Karpas-422 (cell line): Measurements from ENCODE around the gene ESYT2. TPM values are rescaled to one million over a fixed set of nuclear protein-coding genes. Genes with fewer than 3 reads are reported as not detected.
A peak's percentile ranks its signal among the peaks of the same experiment; 100 is the strongest.

Experiments
- DNase-seq: peaks from one replicate; pipeline ENCODE4 v3.0.0-alpha.2; 2015
- H2AFZ ChIP-seq: fragments of 200-600 bp; sonication (generic); 2 replicates; pipeline ENCODE4 v1.6.1; 2014; ENCODE audit warnings: antibody characterized with exemption, low read length, mixed read lengths
- H3K27ac ChIP-seq: fragments of 200-600 bp; sonication (generic); 2 replicates; pipeline ENCODE4 v1.5.1; 2014; ENCODE audit warnings: mild to moderate bottlenecking, low read length, moderate library complexity
- H3K27me3 ChIP-seq: fragments of 200-600 bp; sonication (generic); 2 replicates; pipeline ENCODE4 v1.6.1; 2014; ENCODE audit warnings: low read length, mixed read lengths
- H3K36me3 ChIP-seq: fragments of 200-600 bp; sonication (generic); 2 replicates; pipeline ENCODE4 v1.6.1; 2014; ENCODE audit warnings: low read length, mixed read lengths; ENCODE audit not compliant: insufficient read depth
- H3K4me1 ChIP-seq: fragments of 200-600 bp; sonication (generic); 2 replicates; pipeline ENCODE4 v1.6.1; 2014; ENCODE audit warnings: mild to moderate bottlenecking, low read length, mixed read lengths
- H3K4me2 ChIP-seq: fragments of 200-600 bp; sonication (generic); 2 replicates; pipeline ENCODE4 v1.6.1; 2014; ENCODE audit warnings: low read length, low read depth, mild to moderate bottlenecking; ENCODE audit not compliant: poor library complexity, severe bottlenecking
- H3K4me3 ChIP-seq: fragments of 200-600 bp; sonication (generic); 2 replicates; pipeline ENCODE4 v1.5.1; 2014; ENCODE audit warnings: mild to moderate bottlenecking, antibody characterized with exemption, low read length, mixed read lengths
- H3K79me2 ChIP-seq: fragments of 200-600 bp; sonication (generic); 2 replicates; pipeline ENCODE4 v1.6.1; 2014; ENCODE audit warnings: mild to moderate bottlenecking, low read length, mixed read lengths
- H3K9ac ChIP-seq: fragments of 200-600 bp; sonication (generic); 2 replicates; pipeline ENCODE4 v1.6.0; 2014; ENCODE audit warnings: low read length
- H3K9me2 ChIP-seq: fragments of 200-600 bp; sonication (generic), shearing (Covaris generic); replicated peaks from 2 replicates; pipeline ENCODE4 v1.6.0; 2014; ENCODE audit warnings: mild to moderate bottlenecking, low read length, moderate library complexity; ENCODE audit not compliant: insufficient read depth
- H3K9me3 ChIP-seq: fragments of 300-700, 200-600 bp; sonication (generic); 2 replicates; pipeline ENCODE4 v1.6.1; 2014; ENCODE audit warnings: low read length, mixed read lengths
- H4K20me1 ChIP-seq: fragments of 200-600 bp; sonication (generic); 2 replicates; pipeline ENCODE4 v1.6.1; 2014; ENCODE audit warnings: mild to moderate bottlenecking, antibody characterized with exemption, low read length, low read depth; ENCODE audit not compliant: insufficient read depth
- total RNA-seq: library from RNA; depleted of rRNA; stranded (reverse); fragments of >200 nt; shearing (Covaris generic); gene quantifications from 2 replicates; pipeline ENCODE4 v1.2.3, GENCODE V29; 2014; ENCODE audit warnings: low replicate concordance

ESYT2 gene
- total RNA-seq, 1 experiment from 2014 or later = 242 TPM

DNA sequence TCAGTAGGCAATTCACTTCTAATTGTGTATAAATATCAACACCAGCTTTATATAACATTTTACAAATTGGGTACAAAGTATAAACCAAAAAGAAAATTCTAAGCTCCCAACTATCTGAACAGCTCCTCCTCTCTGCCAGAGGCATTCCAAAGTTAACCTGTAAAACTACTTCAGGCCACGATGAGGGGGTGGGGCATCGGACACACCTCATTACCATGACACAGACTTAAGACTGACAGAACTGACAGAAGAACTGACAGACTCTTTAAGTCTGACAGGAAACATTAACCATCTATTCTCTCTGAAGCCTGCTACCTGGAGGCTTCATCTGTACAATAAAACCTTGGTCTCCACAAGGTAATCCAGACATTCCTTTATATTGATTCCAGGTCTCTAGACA lies 12.3 kb downstream of the ESYT2 start:
- H3K4me2 ChIP-seq = peak overlapping the region; percentile 21
- no peaks in the 10 kb centered on the region for H3K9me2 ChIP-seq
- no peaks in the 10 kb centered on the region for H3K9me3 ChIP-seq
- peaks cover 89% of the 10 kb centered on the region for H3K4me1 ChIP-seq
- H3K36me3 ChIP-seq = no peaks in the 10 kb centered on the region
- no peak overlapping the region; the same call in 1 of the 2 replicates for H3K27ac ChIP-seq
- H3K9ac ChIP-seq = no peak overlapping the region
- no peak for DNase-seq
- 0 out of 2 replicates have a peak, but pooled peaks cover 3% of the 10 kb centered on the region for H4K20me1 ChIP-seq
- H3K4me3 ChIP-seq = no peak overlapping the region
- H3K27me3 ChIP-seq = no peaks in the 10 kb centered on the region
- H3K79me2 ChIP-seq = peaks cover 97% of the 10 kb centered on the region
- no peak overlapping the region for H2AFZ ChIP-seq

DNA sequence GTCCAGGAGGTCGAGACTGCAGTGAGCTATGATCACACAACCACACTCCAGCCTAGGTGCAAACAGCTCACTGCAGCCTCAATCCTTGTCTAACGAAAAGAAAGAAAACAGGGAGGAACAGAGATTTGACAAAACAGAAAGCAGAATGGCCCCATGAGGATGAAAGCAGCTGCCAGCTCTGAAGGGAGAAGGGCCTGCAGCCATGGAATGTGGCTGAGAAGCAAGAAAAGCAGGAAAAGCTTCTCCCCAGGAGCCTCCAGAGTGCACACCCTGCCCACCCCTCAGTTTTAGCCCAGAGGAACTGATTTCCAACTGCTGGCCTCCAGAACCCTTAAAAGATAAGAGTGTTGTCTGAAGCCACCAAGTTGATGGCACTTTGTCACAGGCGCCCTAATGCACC lies 13.0 kb downstream of the ESYT2 start:
- peaks cover 97% of the 10 kb centered on the region for H3K79me2 ChIP-seq
- no peak overlapping the region for H3K4me3 ChIP-seq
- no peaks in the 10 kb centered on the region for H3K9me2 ChIP-seq
- H3K4me1 ChIP-seq = peaks cover 88% of the 10 kb centered on the region
- H2AFZ ChIP-seq = no peak overlapping the region
- H3K36me3 ChIP-seq = no peaks in the 10 kb centered on the region
- no peaks in the 10 kb centered on the region for H3K9me3 ChIP-seq
- H4K20me1 ChIP-seq = 0 out of 2 replicates have a peak, but pooled peaks cover 5% of the 10 kb centered on the region
- H3K27ac ChIP-seq = peak overlapping the region; percentile 51
- H3K27me3 ChIP-seq = no peaks in the 10 kb centered on the region
- DNase-seq = no peak
- H3K4me2 ChIP-seq = peak overlapping the region; percentile 21
- no peak overlapping the region for H3K9ac ChIP-seq

GRCh38 chr7:158815800-158816128 lies 13.5 kb downstream of the ESYT2 start:
- Histone ChIP-seq H2AFZ (no peak overlapping the region), H3K4me2 (peak overlapping the region; percentile 36), H3K9ac (no peak overlapping the region), H3K4me1 (peaks cover 86% of the 10 kb centered on the region), H3K4me3 (no peak overlapping the region), H3K36me3 (no peaks in the 10 kb centered on the region), H3K9me3 (no peaks in the 10 kb centered on the region), H3K79me2 (peaks cover 97% of the 10 kb centered on the region), H3K9me2 (no peaks in the 10 kb centered on the region), H3K27me3 (no peaks in the 10 kb centered on the region), H3K27ac (peak overlapping the region; percentile 51), H4K20me1 (0 out of 2 replicates have a peak, but pooled peaks cover 5% of the 10 kb centered on the region)
- DNase-seq = no peak

DNA sequence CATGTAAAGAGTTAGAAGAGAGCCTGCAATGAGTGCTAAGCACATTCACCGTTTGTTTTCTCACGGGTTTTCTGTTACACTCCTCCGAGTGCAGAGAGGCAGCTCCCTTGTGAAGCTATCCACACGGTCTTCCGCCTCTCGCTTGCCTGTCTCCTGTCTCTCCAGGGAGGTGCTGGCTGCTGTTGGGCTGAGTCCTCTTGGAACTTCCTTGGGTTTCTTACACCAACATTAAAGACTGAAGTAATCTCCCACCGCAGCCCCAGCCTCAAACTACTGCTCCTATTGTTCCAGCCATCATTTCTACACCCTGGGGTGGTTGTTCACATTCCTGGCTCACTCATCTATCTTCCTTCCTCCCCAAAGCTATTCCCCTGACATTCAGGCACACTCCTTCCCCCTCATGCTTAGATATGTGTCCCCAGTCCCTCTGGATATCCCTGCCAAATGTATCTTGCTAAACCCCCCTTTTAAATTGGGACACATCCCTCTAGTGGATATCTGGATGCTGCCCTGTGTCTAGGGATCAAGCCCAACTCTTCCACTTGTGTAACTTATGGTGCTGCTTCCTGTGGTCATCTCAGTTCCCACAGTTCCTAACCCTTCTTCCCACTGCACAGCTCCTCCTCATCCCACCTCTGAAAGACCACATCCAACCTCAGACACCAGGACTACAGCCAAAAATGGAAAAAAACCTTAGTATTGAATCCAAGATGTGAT lies 14.1 kb downstream of the ESYT2 start:
- Histone ChIP-seq H3K4me2 (peak overlapping the region; percentile 36), H3K4me3 (no peak overlapping the region), H3K79me2 (peaks cover 97% of the 10 kb centered on the region), H3K9me3 (no peaks in the 10 kb centered on the region), H2AFZ (no peak overlapping the region), H3K4me1 (peaks cover 86% of the 10 kb centered on the region), H3K9ac (peak overlapping the region; percentile 25; the same call in 1 of the 2 replicates), H3K9me2 (no peaks in the 10 kb centered on the region), H3K27me3 (no peaks in the 10 kb centered on the region), H4K20me1 (0 out of 2 replicates have a peak, but pooled peaks cover 5% of the 10 kb centered on the region), H3K36me3 (0 out of 2 replicates have a peak, but pooled peaks cover 2% of the 10 kb centered on the region), H3K27ac (peak overlapping the region; percentile 51)
- DNase-seq = no peak

GRCh38 chr7:158814637-158815036 lies 14.7 kb downstream of the ESYT2 start:
- Histone ChIP-seq H4K20me1 (0 out of 2 replicates have a peak, but pooled peaks cover 5% of the 10 kb centered on the region), H3K9me3 (no peaks in the 10 kb centered on the region), H3K4me3 (no peak overlapping the region), H3K9me2 (no peaks in the 10 kb centered on the region), H3K4me1 (peaks cover 86% of the 10 kb centered on the region), H3K9ac (peak overlapping the region; percentile 25; the same call in 1 of the 2 replicates), H3K79me2 (peaks cover 97% of the 10 kb centered on the region), H3K27ac (peak overlapping the region; percentile 51), H3K4me2 (peak overlapping the region; percentile 36), H3K36me3 (0 out of 2 replicates have a peak, but pooled peaks cover 2% of the 10 kb centered on the region), H2AFZ (no peak overlapping the region), H3K27me3 (no peaks in the 10 kb centered on the region)
- DNase-seq = peak; percentile 74

DNA sequence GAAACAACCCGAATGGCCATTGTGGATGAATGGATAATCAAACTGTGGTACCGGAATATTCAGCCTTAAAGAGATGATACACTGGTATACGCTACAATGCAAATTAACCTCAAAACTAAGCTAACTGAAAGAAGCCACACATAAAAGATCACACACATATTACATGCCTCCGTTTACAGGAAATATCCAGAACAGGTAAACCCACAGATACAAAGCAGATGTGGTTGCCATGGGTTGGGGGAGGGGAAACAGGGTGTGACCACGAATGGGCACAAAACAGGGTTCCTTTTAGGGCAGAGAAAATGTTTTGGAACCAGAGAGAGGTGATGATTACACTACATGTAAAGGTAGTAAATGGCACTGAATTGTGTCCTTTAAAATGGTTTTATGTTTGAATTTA lies 16.6 kb downstream of the ESYT2 start:
- Histone ChIP-seq H3K4me3 (no peak overlapping the region), H3K4me2 (no peak overlapping the region), H3K9me3 (no peaks in the 10 kb centered on the region), H3K27ac (no peak overlapping the region), H3K4me1 (peaks cover 70% of the 10 kb centered on the region), H3K36me3 (peaks cover 19% of the 10 kb centered on the region), H3K79me2 (peaks cover 97% of the 10 kb centered on the region), H2AFZ (no peak overlapping the region), H3K27me3 (no peaks in the 10 kb centered on the region), H3K9me2 (no peaks in the 10 kb centered on the region), H3K9ac (no peak overlapping the region), H4K20me1 (peaks cover 5% of the 10 kb centered on the region; the same call in 1 of the 2 replicates)
- DNase-seq = no peak

DNA sequence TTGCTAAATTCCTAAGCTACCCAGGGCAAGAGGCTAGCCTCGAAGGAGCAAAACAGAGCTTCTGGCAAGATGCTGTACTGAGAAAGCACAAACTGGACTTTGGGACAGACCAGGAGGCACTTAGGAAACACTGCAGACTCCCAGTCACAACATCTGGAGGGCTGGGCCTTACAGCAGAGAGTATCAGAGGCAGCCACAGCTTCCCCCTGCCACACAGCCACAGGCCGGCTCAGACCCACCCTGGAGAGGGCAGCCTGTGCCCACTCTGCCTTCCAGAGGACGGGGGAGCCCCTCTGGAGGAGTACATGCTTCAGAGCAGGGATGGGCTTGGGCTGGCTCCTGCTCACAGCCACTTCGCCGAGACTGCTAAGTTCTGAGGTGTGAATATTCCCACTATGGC lies 17.4 kb downstream of the ESYT2 start:
- H3K27ac ChIP-seq = no peak overlapping the region
- peaks cover 97% of the 10 kb centered on the region for H3K79me2 ChIP-seq
- H2AFZ ChIP-seq = no peak overlapping the region
- H3K27me3 ChIP-seq = no peaks in the 10 kb centered on the region
- no peaks in the 10 kb centered on the region for H3K9me3 ChIP-seq
- H3K4me2 ChIP-seq = no peak overlapping the region
- H3K9me2 ChIP-seq = no peaks in the 10 kb centered on the region
- peaks cover 62% of the 10 kb centered on the region for H3K4me1 ChIP-seq
- H3K9ac ChIP-seq = no peak overlapping the region
- peaks cover 5% of the 10 kb centered on the region; the same call in 1 of the 2 replicates for H4K20me1 ChIP-seq
- no peak for DNase-seq
- no peak overlapping the region for H3K4me3 ChIP-seq
- H3K36me3 ChIP-seq = peaks cover 19% of the 10 kb centered on the region

DNA sequence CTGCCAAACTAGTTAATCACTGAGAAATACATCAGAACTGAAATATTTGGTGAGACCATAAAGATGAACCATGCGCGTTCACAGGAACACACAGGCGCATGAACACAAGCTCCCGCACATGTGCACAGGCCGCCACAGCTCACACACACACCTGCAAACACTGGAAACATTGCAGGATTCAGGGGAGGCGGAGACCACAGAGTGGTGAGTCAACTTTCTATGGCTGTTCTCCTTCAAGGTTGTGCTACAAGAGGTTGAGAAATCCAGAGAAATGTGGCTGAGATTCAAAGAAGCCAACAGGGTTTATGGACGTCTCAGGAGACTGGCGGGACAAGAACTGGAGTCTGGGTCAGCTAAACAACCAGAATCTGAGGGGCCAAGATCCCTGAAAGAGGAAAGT lies 17.8 kb downstream of the ESYT2 start:
- Histone ChIP-seq H4K20me1 (peaks cover 5% of the 10 kb centered on the region; the same call in 1 of the 2 replicates), H3K4me1 (peaks cover 58% of the 10 kb centered on the region), H3K9me3 (no peaks in the 10 kb centered on the region), H3K4me2 (no peak overlapping the region), H3K79me2 (peaks cover 96% of the 10 kb centered on the region), H3K36me3 (peaks cover 20% of the 10 kb centered on the region), H3K4me3 (no peak overlapping the region), H3K27ac (no peak overlapping the region), H3K27me3 (no peaks in the 10 kb centered on the region), H2AFZ (no peak overlapping the region), H3K9ac (no peak overlapping the region), H3K9me2 (no peaks in the 10 kb centered on the region)
- no peak for DNase-seq
